Transverse colon (tissue), 4 donors: ENCODE data around the gene MEGF9. TPM values are rescaled to one million over a fixed set of nuclear protein-coding genes. Genes with fewer than 3 reads are reported as not detected.
A peak's percentile ranks its signal among the peaks of the same experiment; 100 is the strongest.

ENCODE experiments used
- DNase-seq: peaks from one replicate; pipeline ENCODE4 v3.0.0-alpha.2; 2019
- H3K27ac ChIP-seq, 4 donors: fragments of 200-600 bp; sonication (generic); 2 replicates each; pipeline ENCODE4 v1.5.1; 2016 to 2018; ENCODE audit warnings: inconsistent platforms in 4 of 4
- H3K27me3 ChIP-seq: fragments of 200-600 bp; sonication (generic); 2 replicates; pipeline ENCODE4 v1.5.1; 2017; ENCODE audit warnings: inconsistent platforms
- H3K36me3 ChIP-seq, 4 donors: fragments of 200-600 bp; sonication (generic); 2 replicates each; pipeline ENCODE4 v1.5.1; 2017 to 2019; ENCODE audit warnings: inconsistent platforms in 4 of 4
- H3K4me1 ChIP-seq, 4 donors: fragments of 200-600 bp; sonication (generic); 2 replicates each; pipeline ENCODE4 v1.5.1; 2017 to 2020; ENCODE audit warnings: inconsistent platforms in 4 of 4
- H3K4me3 ChIP-seq, 4 donors: fragments of 200-600 bp; sonication (generic); 1 replicate in 1 of 4; 2 replicates in 3 of 4; pipeline versions ENCODE4 v1.5.1 to v1.6.1; 2017 to 2019; ENCODE audit warnings: inconsistent platforms in 4 of 4
- H3K9me3 ChIP-seq, 2 donors: fragments of 200-600 bp; sonication (generic); 2 replicates each; pipeline ENCODE4 v1.5.1; 2017 to 2019; ENCODE audit warnings: inconsistent platforms in 2 of 2
- CTCF ChIP-seq, 5 experiments: fragments of 200-600 bp in 3 of 5; fragments of 450-650 bp in 2 of 5; sonication (generic) in 3 of 5; IDR thresholded peaks; 1 replicate in 2 of 5; 2 replicates in 3 of 5; pipeline ENCODE4 v1.5.1; 2016 to 2017; ENCODE audit warnings: antibody characterized with exemption in 5 of 5, inconsistent platforms in 3 of 5, mild to moderate bottlenecking in 2 of 5, moderate library complexity in 1 of 5
- EP300 ChIP-seq: sonication (generic); formaldehyde crosslinking; IDR thresholded peaks from one replicate; pipeline ENCODE4 v1.6.1; 2017; ENCODE audit warnings: antibody characterized with exemption, low read depth
- POLR2A ChIP-seq: fragments of 450-650 bp; IDR thresholded peaks from one replicate; pipeline ENCODE4 v1.6.1; 2016; ENCODE audit warnings: antibody characterized with exemption, mild to moderate bottlenecking, moderate library complexity
- POLR2AphosphoS5 ChIP-seq, 3 donors: sonication (generic); formaldehyde crosslinking; IDR thresholded peaks; one replicate each; pipeline ENCODE4 v1.6.1; 2016; ENCODE audit warnings: antibody characterized with exemption in 3 of 3
- WGBS, 2 donors: methylation state at CpG; one replicate each; pipeline ENCODE4 v1.1.5; 2018; ENCODE audit warnings: low coverage in 1 of 2; 5-methylcytosine and 5-hydroxymethylcytosine counted together
- in situ Hi-C, 4 donors: fragments of 200-750 bp; cut with MboI; loops; one replicate each; pipeline versions ENCODE4 v1.15.0 to v1.15.1; 2017; ENCODE audit warnings: low sequenced_read_pairs in 3 of 4, low pct_ligation_motif_present in 1 of 4, low pct_unique_long_range_greater_than_20kb in 1 of 4
- intact Hi-C: fragments of 100-400 bp; cut with DNase I; formaldehyde crosslinking; loops from one replicate; pipeline ENCODE4 v1.15.1; 2023; ENCODE audit warnings: low total_unique reads
- total RNA-seq, 4 donors: library from RNA; depleted of rRNA; stranded (reverse); fragments of >200 nt; gene quantifications; one replicate each; pipeline ENCODE4 v1.1.0, GENCODE V29; 2016

MEGF9 gene
- total RNA-seq, 4 donors from 2014 or later = 6.7 to 17.9 (median 12.7) TPM

- Histone ChIP-seq H3K4me3 (no peak overlapping the region), H3K9me3 (no peaks in the 10 kb centered on the region), H3K27me3 (no peaks in the 10 kb centered on the region), H3K36me3 (no peaks in the 10 kb centered on the region), H3K27ac (peak overlapping the region in 1 of 4 donors; percentile 8), H3K4me1 (peaks cover 0 to 6% (median 0%) of the 10 kb centered on the region in 4 donors)
- in situ Hi-C loops = no loop called here
- no peak for DNase-seq
- TF ChIP-seq EP300 = no peak
- no peak for TF ChIP-seq POLR2A
- no peak for TF ChIP-seq POLR2AphosphoS5 (IDR thresholded peaks at IDR 0.05)
- no peak for TF ChIP-seq CTCF (IDR thresholded peaks at IDR 0.05)
- intact Hi-C loops = no loop called here
- 67 to 72% methylated on average over 4 of the region's 4 CpGs for WGBS, 2 donors
Observed at GRCh38 chr9:120628207-120628924, 85.9 kb downstream of the MEGF9 start.

- WGBS, 2 donors = 29 to 50% methylated on average over 2 of the region's 2 CpGs
- TF ChIP-seq POLR2AphosphoS5 (IDR thresholded peaks at IDR 0.05) (no peak), POLR2A (no peak), EP300 (no peak), CTCF (IDR thresholded peaks at IDR 0.05) (no peak)
- Histone ChIP-seq H3K4me1 (peaks cover 0 to 6% (median 0%) of the 10 kb centered on the region in 4 donors), H3K4me3 (no peak overlapping the region), H3K27ac (no peak overlapping the region), H3K27me3 (no peaks in the 10 kb centered on the region), H3K36me3 (no peaks in the 10 kb centered on the region), H3K9me3 (no peaks in the 10 kb centered on the region)
- intact Hi-C loops (no loop called here), in situ Hi-C loops (no loop called here)
- no peak for DNase-seq
Observed at GRCh38 chr9:120627073-120627472, 87.2 kb downstream of the MEGF9 start.

GRCh38 chr9:120626512-120626911, 87.8 kb downstream of the MEGF9 start:
- Histone ChIP-seq H3K27ac (no peak overlapping the region), H3K9me3 (no peaks in the 10 kb centered on the region), H3K4me3 (no peak overlapping the region), H3K36me3 (no peaks in the 10 kb centered on the region), H3K4me1 (peaks cover 0 to 6% (median 0%) of the 10 kb centered on the region in 4 donors), H3K27me3 (no peaks in the 10 kb centered on the region)
- TF ChIP-seq POLR2A (no peak), EP300 (no peak), CTCF (IDR thresholded peaks at IDR 0.05) (no peak), POLR2AphosphoS5 (IDR thresholded peaks at IDR 0.05) (no peak)
- WGBS, 2 donors = 43 to 60% methylated on average over 1 of the region's 1 CpG
- intact Hi-C loops = no loop called here
- no peak for DNase-seq
- in situ Hi-C loops = no loop called here

- H3K9me3 ChIP-seq = no peaks in the 10 kb centered on the region
- no peak for TF ChIP-seq EP300
- no peak for TF ChIP-seq POLR2AphosphoS5 (IDR thresholded peaks at IDR 0.05)
- TF ChIP-seq CTCF (IDR thresholded peaks at IDR 0.05) = no peak
- TF ChIP-seq POLR2A = no peak
- H3K4me3 ChIP-seq = no peak overlapping the region
- in situ Hi-C loops = no loop called here
- H3K27me3 ChIP-seq = no peaks in the 10 kb centered on the region
- 90 to 91% methylated on average over 2 to 6 of the region's 6 CpGs for WGBS, 2 donors
- H3K4me1 ChIP-seq = peaks cover 0 to 6% (median 0%) of the 10 kb centered on the region in 4 donors
- intact Hi-C loops = no loop called here
- no peak for DNase-seq
- H3K27ac ChIP-seq = no peak overlapping the region
- no peaks in the 10 kb centered on the region for H3K36me3 ChIP-seq
Observed at GRCh38 chr9:120625222-120625621, 89.0 kb downstream of the MEGF9 start.
